Choroid plexus epithelial cell (primary cell): ENCODE measurements around the gene PPM1L.

Experiments
- DNase-seq: peaks from one replicate; pipeline ENCODE4 v3.0.0-alpha.2; 2010; ENCODE audit warnings: low read depth
- H3K4me3 ChIP-seq: 2 replicates; pipeline ENCODE4 v1.5.1; 2011; ENCODE audit warnings: low read depth, mild to moderate bottlenecking, control low read depth, low read length, moderate library complexity
- TF ChIP-seq, protein P1 (sequence below): conservative IDR thresholded peaks from 2 replicates; pipeline ENCODE4 v1.5.1; 2011; ENCODE audit warnings: low read depth, mild to moderate bottlenecking, control low read depth, inconsistent platforms, low read length, moderate library complexity

PPM1L gene

DNA sequence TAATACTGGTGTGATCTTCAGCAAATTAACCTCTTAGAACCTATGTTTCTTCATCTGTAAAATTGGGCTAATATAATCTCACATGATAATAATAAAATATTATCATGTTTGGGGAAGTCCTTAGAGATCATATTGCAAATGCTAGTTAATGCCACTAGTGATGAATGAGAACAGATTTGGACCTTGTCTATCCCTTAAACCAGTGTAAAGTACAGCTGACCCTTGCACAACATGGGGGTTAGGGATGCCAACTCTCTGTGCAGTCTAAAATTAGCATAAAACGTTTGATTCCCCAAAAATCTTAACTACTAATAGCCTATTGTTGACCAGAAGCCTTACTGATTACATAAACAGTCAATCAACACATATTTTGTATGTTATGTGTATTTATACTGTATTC is 207.9 kb downstream of the PPM1L start:
- no peak for DNase-seq
- TF ChIP-seq, protein P1, sequence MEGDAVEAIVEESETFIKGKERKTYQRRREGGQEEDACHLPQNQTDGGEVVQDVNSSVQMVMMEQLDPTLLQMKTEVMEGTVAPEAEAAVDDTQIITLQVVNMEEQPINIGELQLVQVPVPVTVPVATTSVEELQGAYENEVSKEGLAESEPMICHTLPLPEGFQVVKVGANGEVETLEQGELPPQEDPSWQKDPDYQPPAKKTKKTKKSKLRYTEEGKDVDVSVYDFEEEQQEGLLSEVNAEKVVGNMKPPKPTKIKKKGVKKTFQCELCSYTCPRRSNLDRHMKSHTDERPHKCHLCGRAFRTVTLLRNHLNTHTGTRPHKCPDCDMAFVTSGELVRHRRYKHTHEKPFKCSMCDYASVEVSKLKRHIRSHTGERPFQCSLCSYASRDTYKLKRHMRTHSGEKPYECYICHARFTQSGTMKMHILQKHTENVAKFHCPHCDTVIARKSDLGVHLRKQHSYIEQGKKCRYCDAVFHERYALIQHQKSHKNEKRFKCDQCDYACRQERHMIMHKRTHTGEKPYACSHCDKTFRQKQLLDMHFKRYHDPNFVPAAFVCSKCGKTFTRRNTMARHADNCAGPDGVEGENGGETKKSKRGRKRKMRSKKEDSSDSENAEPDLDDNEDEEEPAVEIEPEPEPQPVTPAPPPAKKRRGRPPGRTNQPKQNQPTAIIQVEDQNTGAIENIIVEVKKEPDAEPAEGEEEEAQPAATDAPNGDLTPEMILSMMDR = no peak
- H3K4me3 ChIP-seq = no peak overlapping the region

DNA sequence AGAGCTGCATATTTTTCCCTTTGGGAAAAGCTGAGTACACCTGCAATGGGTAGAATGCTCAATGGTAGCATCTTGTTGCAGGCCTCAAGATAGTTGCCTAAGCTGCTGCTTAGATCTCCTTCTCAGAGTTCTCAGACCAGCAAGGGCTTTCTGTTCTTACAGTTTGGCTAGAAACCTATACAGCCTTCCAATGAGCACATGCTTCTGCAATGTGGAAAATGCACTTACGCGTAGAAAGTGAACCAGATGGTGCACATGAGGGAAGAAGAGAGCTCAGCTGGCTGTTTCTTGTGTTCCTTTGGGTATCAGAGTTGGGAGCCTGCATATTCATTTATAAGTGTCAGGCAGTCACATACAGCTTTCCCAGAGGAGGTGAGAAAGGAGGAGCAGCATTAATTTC is 212.7 kb downstream of the PPM1L start:
- peak; percentile 38 for DNase-seq
- no peak overlapping the region for H3K4me3 ChIP-seq
- TF ChIP-seq, protein P1 = no peak

DNA sequence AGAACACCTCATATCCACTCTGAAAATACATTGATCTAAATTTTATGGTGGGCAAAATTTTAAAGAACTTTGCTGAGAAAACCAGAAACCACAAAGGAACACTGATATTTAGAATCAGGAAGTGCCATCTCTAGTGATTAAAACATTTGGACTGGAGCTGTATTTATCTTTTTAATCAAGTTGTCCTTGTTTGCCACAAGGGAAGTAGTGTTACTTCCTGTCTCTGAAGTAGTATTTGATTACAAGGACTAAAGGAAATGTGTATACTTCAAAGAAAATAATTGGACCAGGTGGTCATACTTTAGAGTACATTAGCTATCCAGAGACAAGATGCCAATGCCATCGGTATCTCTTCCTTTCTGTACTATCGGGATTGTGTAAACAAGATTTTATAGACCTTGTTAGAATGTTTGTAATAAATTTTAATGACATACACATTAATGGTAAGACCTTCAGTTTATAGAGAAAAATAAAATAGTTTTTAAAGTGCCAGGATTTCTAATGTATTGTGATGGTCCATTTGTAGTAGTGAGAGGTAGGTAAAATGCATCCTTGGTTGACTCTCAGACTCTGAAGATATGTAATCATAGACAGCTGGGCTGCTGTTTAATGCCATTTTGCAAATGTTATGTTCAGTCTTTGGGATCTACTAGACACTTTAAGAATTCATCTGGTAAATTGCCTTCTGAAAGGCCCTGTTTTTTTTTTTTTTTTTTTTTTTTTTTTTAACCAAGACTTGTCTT is 217.2 kb downstream of the PPM1L start:
- DNase-seq = no peak
- TF ChIP-seq, protein P1 = no peak
- H3K4me3 ChIP-seq = no peak overlapping the region

DNA sequence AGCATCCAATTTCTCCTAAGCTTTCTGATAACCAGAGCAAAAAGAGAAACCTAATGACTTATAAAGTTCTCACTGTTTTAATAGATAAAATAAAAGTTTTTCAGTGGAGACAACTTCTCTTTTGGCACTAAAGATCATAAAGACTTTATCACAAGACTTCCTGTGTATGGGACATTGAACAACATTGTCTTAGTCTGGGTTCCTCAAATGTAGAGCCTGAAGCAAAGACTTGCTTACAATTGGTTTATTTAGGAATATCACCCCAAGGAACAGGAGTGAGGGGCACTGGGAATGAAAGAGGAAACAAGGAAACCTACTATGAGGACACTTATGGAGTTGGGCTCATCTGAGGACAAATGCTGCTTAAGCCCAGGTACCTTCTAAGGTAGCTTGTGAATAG is 221.7 kb downstream of the PPM1L start:
- no peak overlapping the region for H3K4me3 ChIP-seq
- TF ChIP-seq, protein P1 = no peak
- no peak for DNase-seq

DNA sequence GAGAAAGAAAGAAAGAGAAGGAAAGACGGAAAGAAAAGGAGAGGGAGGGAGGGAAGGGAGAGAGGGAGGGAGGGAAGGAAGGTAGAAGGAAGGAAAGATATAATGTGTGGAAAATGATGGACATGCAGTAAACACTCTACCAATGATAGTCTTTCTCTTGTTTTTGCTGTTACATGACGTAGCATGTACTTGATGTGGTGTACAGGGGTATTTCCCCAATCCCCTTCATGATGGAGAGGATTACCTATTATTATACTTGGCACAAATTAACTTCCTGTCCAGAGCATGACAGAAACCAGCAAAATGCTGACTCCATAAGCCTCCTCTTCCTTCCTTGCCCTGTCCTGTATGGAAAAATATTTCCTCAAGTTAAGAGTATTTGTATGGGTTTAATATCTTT is 224.7 kb downstream of the PPM1L start:
- TF ChIP-seq, protein P1 = no peak
- no peak overlapping the region for H3K4me3 ChIP-seq

DNA sequence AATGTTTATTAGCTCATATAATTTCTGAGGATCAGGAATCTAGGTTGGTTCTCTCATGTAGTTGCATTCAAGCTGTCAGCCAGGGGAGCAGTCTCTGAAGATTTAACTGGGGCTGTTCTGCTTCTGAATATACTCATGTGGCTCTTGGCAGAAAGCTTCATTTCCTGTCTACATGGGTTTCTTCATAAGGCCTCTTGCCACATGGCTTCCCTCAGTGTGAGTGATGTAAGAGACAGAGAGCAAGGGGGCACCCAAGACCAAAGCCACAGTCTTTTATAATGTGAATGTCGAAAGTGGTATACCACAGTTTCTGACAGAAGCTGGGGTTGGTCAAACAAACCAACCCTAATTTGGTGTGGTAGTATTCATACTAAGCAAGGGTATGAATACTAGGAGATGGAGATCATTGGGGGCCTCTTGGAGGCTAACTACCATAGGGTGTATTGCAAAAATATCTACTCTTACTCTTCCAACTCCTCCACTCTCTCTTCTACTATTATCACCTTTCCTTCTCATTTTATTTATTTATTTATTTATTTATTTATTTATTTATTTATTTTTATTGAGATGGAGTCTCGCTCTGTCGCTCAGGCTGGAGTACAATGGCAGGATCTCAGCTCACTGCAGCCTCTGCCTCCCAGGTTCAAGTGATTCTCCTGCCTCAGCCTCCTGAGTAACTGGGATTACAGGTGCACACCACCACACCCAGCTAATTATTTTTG is 225.3 kb downstream of the PPM1L start:
- TF ChIP-seq, protein P1 = no peak
- H3K4me3 ChIP-seq = no peak overlapping the region
- DNase-seq = peak; percentile 47

More for the DNA sequence above, 224.7 kb downstream of the PPM1L start:
- DNase-seq = no peak
